ENCODE results near the gene SEZ6. TPM values are rescaled to one million over a fixed set of nuclear protein-coding genes. Genes with fewer than 3 reads are reported as not detected.
A peak's percentile ranks its signal among the peaks of the same experiment; 100 is the strongest.

Gene SEZ6
- total and polyA plus RNA-seq, 2 donors (not counting 1 experiment from before 2014, with no cell fraction given): not detected

GRCh38 chr17:28950752-28951427 is 54.9 kb downstream of the SEZ6 start:
- Histone ChIP-seq H3K36me3 (ENCODE audit: control insufficient read depth, insufficient read depth, low read length) (no peaks in the 10 kb centered on the region), H3K4me1 (ENCODE audit: control insufficient read depth, extremely low read depth, insufficient read depth, low read length) (peaks cover 11% of the 10 kb centered on the region), H3K27me3 (ENCODE audit: control insufficient read depth, insufficient read depth, low read length) (no peaks in the 10 kb centered on the region), H3K4me3 (replicated peaks in 1 of 4; ENCODE audit: control extremely low read depth in 1 of 4, insufficient read depth in 1 of 4, low read depth in 3 of 4, low read length in 4 of 4) (peak overlapping the region; percentile 67 to 84 (median 78)), H3K27ac (ENCODE audit: insufficient read depth, low read length) (peak overlapping the region; percentile 76), H3K79me2 (ENCODE audit: control insufficient read depth, insufficient read depth, low read length) (peaks cover 50% of the 10 kb centered on the region), H3K9me3 (ENCODE audit: control insufficient read depth, insufficient read depth, low read depth, low read length) (no peaks in the 10 kb centered on the region), H4K20me1 (ENCODE audit: control insufficient read depth, extremely low read depth, insufficient read depth, low read length) (no peaks in the 10 kb centered on the region), H2AFZ (ENCODE audit: low read length) (no peak overlapping the region), H3K9ac (ENCODE audit: insufficient read depth, low read length) (peak overlapping the region; percentile 64), H3K4me2 (ENCODE audit: extremely low read depth, insufficient read depth, low read length) (peak overlapping the region; percentile 83)
- TF ChIP-seq, protein P1, sequence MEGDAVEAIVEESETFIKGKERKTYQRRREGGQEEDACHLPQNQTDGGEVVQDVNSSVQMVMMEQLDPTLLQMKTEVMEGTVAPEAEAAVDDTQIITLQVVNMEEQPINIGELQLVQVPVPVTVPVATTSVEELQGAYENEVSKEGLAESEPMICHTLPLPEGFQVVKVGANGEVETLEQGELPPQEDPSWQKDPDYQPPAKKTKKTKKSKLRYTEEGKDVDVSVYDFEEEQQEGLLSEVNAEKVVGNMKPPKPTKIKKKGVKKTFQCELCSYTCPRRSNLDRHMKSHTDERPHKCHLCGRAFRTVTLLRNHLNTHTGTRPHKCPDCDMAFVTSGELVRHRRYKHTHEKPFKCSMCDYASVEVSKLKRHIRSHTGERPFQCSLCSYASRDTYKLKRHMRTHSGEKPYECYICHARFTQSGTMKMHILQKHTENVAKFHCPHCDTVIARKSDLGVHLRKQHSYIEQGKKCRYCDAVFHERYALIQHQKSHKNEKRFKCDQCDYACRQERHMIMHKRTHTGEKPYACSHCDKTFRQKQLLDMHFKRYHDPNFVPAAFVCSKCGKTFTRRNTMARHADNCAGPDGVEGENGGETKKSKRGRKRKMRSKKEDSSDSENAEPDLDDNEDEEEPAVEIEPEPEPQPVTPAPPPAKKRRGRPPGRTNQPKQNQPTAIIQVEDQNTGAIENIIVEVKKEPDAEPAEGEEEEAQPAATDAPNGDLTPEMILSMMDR (conservative IDR thresholded peaks at IDR 0.05 in 1 of 2, IDR thresholded peaks at IDR 0.05 in 1 of 2; ENCODE audit: low read depth in 1 of 2, low read length in 2 of 2): no peak
- TF ChIP-seq EZH2 (IDR thresholded peaks at IDR 0.05; ENCODE audit: low read length, missing control alignments): no peak
- DNase-seq (ENCODE audit: low read depth in 2 of 2): no peak

DNA sequence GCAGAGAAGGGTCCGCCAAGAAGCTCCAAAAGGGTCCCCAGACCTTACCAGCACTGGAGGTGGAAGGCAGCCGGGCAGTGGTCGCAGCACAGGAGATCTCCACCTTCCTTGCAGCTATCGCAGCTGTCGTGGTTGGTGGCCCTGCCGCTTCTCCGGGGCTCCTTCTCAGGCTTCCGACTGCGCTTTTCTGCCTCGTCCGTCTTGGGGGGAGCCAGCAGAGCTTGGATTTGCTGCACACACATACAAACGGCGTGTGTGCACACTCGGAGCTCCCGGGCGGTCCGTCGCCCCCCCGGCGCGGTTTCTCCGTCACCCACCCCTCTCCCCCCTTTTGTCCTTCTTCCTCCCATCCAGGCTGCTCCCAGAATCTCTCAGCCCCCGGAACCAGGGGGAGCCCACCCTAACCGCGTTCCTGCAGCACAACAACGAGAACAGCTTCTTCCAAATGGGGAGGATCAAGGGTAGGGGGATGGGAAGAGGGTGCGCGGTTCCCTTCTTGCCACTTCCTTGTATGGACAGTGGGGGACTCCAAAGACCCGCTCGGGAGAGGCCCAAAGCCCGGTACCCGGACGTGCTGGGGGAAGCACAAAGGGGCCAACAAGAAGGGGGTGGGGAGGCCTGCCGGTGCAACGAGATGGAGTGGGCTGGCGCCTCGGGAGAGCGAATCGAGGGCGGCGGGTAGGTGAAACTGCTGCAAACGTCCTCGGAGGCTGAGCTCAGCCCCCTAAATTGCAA is 55.6 kb downstream of the SEZ6 start:
- H3K27ac ChIP-seq (ENCODE audit: insufficient read depth, low read length): peak overlapping the region; percentile 76
- no peak for TF ChIP-seq EZH2 (IDR thresholded peaks at IDR 0.05; ENCODE audit: low read length, missing control alignments)
- TF ChIP-seq, protein P1 (conservative IDR thresholded peaks at IDR 0.05 in 1 of 2, IDR thresholded peaks at IDR 0.05 in 1 of 2; ENCODE audit: low read depth in 1 of 2, low read length in 2 of 2): no peak
- peak overlapping the region; percentile 83 for H3K4me2 ChIP-seq (ENCODE audit: extremely low read depth, insufficient read depth, low read length)
- no peaks in the 10 kb centered on the region for H3K36me3 ChIP-seq (ENCODE audit: control insufficient read depth, insufficient read depth, low read length)
- DNase-seq (ENCODE audit: low read depth in 2 of 2): peak; percentile 58 to 63
- H4K20me1 ChIP-seq (ENCODE audit: control insufficient read depth, extremely low read depth, insufficient read depth, low read length): no peaks in the 10 kb centered on the region
- peaks cover 56% of the 10 kb centered on the region for H3K79me2 ChIP-seq (ENCODE audit: control insufficient read depth, insufficient read depth, low read length)
- no peaks in the 10 kb centered on the region for H3K9me3 ChIP-seq (ENCODE audit: control insufficient read depth, insufficient read depth, low read depth, low read length)
- H3K9ac ChIP-seq (ENCODE audit: insufficient read depth, low read length): peak overlapping the region; percentile 39
- H3K27me3 ChIP-seq (ENCODE audit: control insufficient read depth, insufficient read depth, low read length): no peaks in the 10 kb centered on the region
- peak overlapping the region; percentile 67 to 84 (median 78) for H3K4me3 ChIP-seq (replicated peaks in 1 of 4; ENCODE audit: control extremely low read depth in 1 of 4, insufficient read depth in 1 of 4, low read depth in 3 of 4, low read length in 4 of 4)
- H2AFZ ChIP-seq (ENCODE audit: low read length): no peak overlapping the region
- H3K4me1 ChIP-seq (ENCODE audit: control insufficient read depth, extremely low read depth, insufficient read depth, low read length): peaks cover 11% of the 10 kb centered on the region

- peaks cover 64% of the 10 kb centered on the region for H3K79me2 ChIP-seq (ENCODE audit: control insufficient read depth, insufficient read depth, low read length)
- H3K4me2 ChIP-seq (ENCODE audit: extremely low read depth, insufficient read depth, low read length): peak overlapping the region; percentile 99
- peak overlapping the region; percentile 60 for H3K9ac ChIP-seq (ENCODE audit: insufficient read depth, low read length)
- H3K4me3 ChIP-seq (replicated peaks in 1 of 4; ENCODE audit: control extremely low read depth in 1 of 4, insufficient read depth in 1 of 4, low read depth in 3 of 4, low read length in 4 of 4): peak overlapping the region; percentile 67 to 84 (median 78)
- peak overlapping the region; percentile 76 for H3K27ac ChIP-seq (ENCODE audit: insufficient read depth, low read length)
- TF ChIP-seq, protein P1 (conservative IDR thresholded peaks at IDR 0.05 in 1 of 2, IDR thresholded peaks at IDR 0.05 in 1 of 2; ENCODE audit: low read depth in 1 of 2, low read length in 2 of 2): no peak
- TF ChIP-seq EZH2 (IDR thresholded peaks at IDR 0.05; ENCODE audit: low read length, missing control alignments): no peak
- DNase-seq (ENCODE audit: low read depth in 2 of 2): peak; percentile 47 to 64
- H3K36me3 ChIP-seq (ENCODE audit: control insufficient read depth, insufficient read depth, low read length): no peaks in the 10 kb centered on the region
- H3K9me3 ChIP-seq (ENCODE audit: control insufficient read depth, insufficient read depth, low read depth, low read length): no peaks in the 10 kb centered on the region
- peaks cover 11% of the 10 kb centered on the region for H3K4me1 ChIP-seq (ENCODE audit: control insufficient read depth, extremely low read depth, insufficient read depth, low read length)
- H4K20me1 ChIP-seq (ENCODE audit: control insufficient read depth, extremely low read depth, insufficient read depth, low read length): no peaks in the 10 kb centered on the region
- peak overlapping the region; percentile 43 for H2AFZ ChIP-seq (ENCODE audit: low read length)
- H3K27me3 ChIP-seq (ENCODE audit: control insufficient read depth, insufficient read depth, low read length): no peaks in the 10 kb centered on the region
These were observed 56.4 kb downstream of the SEZ6 start for GRCh38 chr17:28949185-28950016.
